Measurements from ENCODE around the gene PDS5B.

DNA sequence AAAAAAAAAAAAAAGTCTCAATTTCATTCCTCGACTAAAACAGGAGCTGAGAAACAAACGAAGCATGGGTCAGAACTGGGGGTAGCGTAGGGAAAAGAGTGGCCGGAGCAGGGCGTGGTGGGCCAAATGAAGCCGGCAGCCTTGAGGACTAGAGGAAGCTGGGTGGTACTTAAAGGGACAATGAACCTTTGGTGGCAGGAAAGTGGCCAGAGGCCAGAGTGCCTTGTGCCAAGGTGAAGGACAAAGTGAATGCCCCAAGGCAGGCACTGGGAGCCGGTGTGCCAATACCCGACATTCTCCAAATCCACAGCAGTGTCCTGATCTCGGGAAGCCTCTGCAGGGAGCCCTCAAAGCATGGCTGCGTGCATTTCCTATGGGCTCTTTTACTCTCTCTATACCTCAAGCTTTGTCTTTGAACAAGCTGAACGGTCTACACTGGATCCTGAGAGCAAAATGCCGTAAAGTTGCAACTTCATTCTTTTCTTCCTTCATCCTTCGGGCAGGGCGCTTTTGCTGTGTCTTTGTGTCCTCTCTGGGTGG is 235.0 kb downstream of the PDS5B start:
- TF ChIP-seq, protein P1, sequence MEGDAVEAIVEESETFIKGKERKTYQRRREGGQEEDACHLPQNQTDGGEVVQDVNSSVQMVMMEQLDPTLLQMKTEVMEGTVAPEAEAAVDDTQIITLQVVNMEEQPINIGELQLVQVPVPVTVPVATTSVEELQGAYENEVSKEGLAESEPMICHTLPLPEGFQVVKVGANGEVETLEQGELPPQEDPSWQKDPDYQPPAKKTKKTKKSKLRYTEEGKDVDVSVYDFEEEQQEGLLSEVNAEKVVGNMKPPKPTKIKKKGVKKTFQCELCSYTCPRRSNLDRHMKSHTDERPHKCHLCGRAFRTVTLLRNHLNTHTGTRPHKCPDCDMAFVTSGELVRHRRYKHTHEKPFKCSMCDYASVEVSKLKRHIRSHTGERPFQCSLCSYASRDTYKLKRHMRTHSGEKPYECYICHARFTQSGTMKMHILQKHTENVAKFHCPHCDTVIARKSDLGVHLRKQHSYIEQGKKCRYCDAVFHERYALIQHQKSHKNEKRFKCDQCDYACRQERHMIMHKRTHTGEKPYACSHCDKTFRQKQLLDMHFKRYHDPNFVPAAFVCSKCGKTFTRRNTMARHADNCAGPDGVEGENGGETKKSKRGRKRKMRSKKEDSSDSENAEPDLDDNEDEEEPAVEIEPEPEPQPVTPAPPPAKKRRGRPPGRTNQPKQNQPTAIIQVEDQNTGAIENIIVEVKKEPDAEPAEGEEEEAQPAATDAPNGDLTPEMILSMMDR (IDR thresholded peaks at IDR 0.05) = no peak
- TF ChIP-seq POLR2A (IDR thresholded peaks at IDR 0.05) = no peak
